Measurements from ENCODE around the gene GNAQ. TPM values are rescaled to one million over a fixed set of nuclear protein-coding genes. Genes with fewer than 3 reads are reported as not detected.

GNAQ gene
- total RNA-seq, 2 donors from 2014 or later, result 46.0 to 58.8 TPM

- Histone ChIP-seq H3K9me3 (no peaks in the 10 kb centered on the region), H3K4me1 (ENCODE audit: control insufficient read depth in 1 of 2, low read depth in 2 of 2) (no peaks in the 10 kb centered on the region), H3K36me3 (no peaks in the 10 kb centered on the region), H3K4me3 (no peak overlapping the region), H3K27me3 (replicated peaks; ENCODE audit: insufficient read depth) (no peaks in the 10 kb centered on the region), H3K27ac (no peak overlapping the region)
- TF ChIP-seq CTCF (IDR thresholded peaks at IDR 0.05), result no peak
- DNase-seq (ENCODE audit: low spot score) (no peak), ATAC-seq (ENCODE audit: insufficient number of reproducible peaks, low FRiP score, low read depth) (no peak)
Observed at GRCh38 chr9:78040726-78041125, 9.1 kb upstream of the GNAQ start.

GRCh38 chr9:78038620-78039300 lies 7.1 kb upstream of the GNAQ start:
- ATAC-seq (ENCODE audit: insufficient number of reproducible peaks, low FRiP score, low read depth), result no peak
- no peak for DNase-seq (ENCODE audit: low spot score)
- Histone ChIP-seq H3K27ac (no peak overlapping the region), H3K4me1 (ENCODE audit: control insufficient read depth in 1 of 2, low read depth in 2 of 2) (peaks cover 5 to 10% of the 10 kb centered on the region in 2 donors), H3K27me3 (replicated peaks; ENCODE audit: insufficient read depth) (no peaks in the 10 kb centered on the region), H3K9me3 (no peaks in the 10 kb centered on the region), H3K36me3 (no peaks in the 10 kb centered on the region), H3K4me3 (no peak overlapping the region)
- TF ChIP-seq CTCF (IDR thresholded peaks at IDR 0.05), result no peak

GRCh38 chr9:78035383-78035993 lies 3.9 kb upstream of the GNAQ start:
- ATAC-seq (ENCODE audit: insufficient number of reproducible peaks, low FRiP score, low read depth), result peak; percentile 50
- peak overlapping the region; percentile 52 for H3K4me3 ChIP-seq
- no peaks in the 10 kb centered on the region for H3K9me3 ChIP-seq
- no peak for DNase-seq (ENCODE audit: low spot score)
- no peaks in the 10 kb centered on the region for H3K36me3 ChIP-seq
- peak overlapping the region in 1 of 2 donors; percentile 45 for H3K27ac ChIP-seq
- peak; percentile 87 for TF ChIP-seq CTCF (IDR thresholded peaks at IDR 0.05)
- peaks cover 10 to 13% of the 10 kb centered on the region in 2 donors for H3K4me1 ChIP-seq (ENCODE audit: control insufficient read depth in 1 of 2, low read depth in 2 of 2)
- no peaks in the 10 kb centered on the region for H3K27me3 ChIP-seq (replicated peaks; ENCODE audit: insufficient read depth)

- no peaks in the 10 kb centered on the region for H3K9me3 ChIP-seq
- TF ChIP-seq CTCF (IDR thresholded peaks at IDR 0.05), result no peak
- no peak overlapping the region for H3K27ac ChIP-seq
Observed at GRCh38 chr9:78033870-78034269, 2.3 kb upstream of the GNAQ start.

GRCh38 chr9:78032730-78033457 lies 1.3 kb upstream of the GNAQ start:
- DNase-seq (ENCODE audit: low spot score), result no peak
- no peaks in the 10 kb centered on the region for H3K9me3 ChIP-seq
- H3K27ac ChIP-seq, result peak overlapping the region; percentile 85 to 87

More at GRCh38 chr9:78033870-78034269, 2.3 kb upstream of the GNAQ start:
- H3K27me3 ChIP-seq (replicated peaks; ENCODE audit: insufficient read depth), result no peaks in the 10 kb centered on the region
- no peak for DNase-seq (ENCODE audit: low spot score)
- ATAC-seq (ENCODE audit: insufficient number of reproducible peaks, low FRiP score, low read depth), result no peak
- no peak overlapping the region for H3K4me3 ChIP-seq
- H3K36me3 ChIP-seq, result no peaks in the 10 kb centered on the region
- H3K4me1 ChIP-seq (ENCODE audit: control insufficient read depth in 1 of 2, low read depth in 2 of 2), result peaks cover 10 to 20% of the 10 kb centered on the region in 2 donors

More at GRCh38 chr9:78032730-78033457, 1.3 kb upstream of the GNAQ start:
- ATAC-seq (ENCODE audit: insufficient number of reproducible peaks, low FRiP score, low read depth), result no peak
- Histone ChIP-seq H3K36me3 (no peaks in the 10 kb centered on the region), H3K27me3 (replicated peaks; ENCODE audit: insufficient read depth) (no peaks in the 10 kb centered on the region), H3K4me1 (ENCODE audit: control insufficient read depth in 1 of 2, low read depth in 2 of 2) (peaks cover 15 to 26% of the 10 kb centered on the region in 2 donors), H3K4me3 (peak overlapping the region; percentile 96)
- no peak for TF ChIP-seq CTCF (IDR thresholded peaks at IDR 0.05)
